GM12878 (cell line): ENCODE data around the gene PDCD6IP.

ENCODE experiments used
- CREB1 ChIP-seq: IDR thresholded peaks from 2 replicates; pipeline ENCODE4 v1.6.1; 2012; ENCODE audit warnings: low read depth, mild to moderate bottlenecking, inconsistent platforms
- CTCF ChIP-seq, 3 experiments: IDR thresholded peaks in 2 of 3; conservative IDR thresholded peaks in 1 of 3; 2 replicates each; pipeline ENCODE4 v1.5.1; 2011; ENCODE audit warnings: low read depth in 3 of 3, low read length in 3 of 3, mild to moderate bottlenecking in 3 of 3, control low read depth in 2 of 3, moderate library complexity in 2 of 3, inconsistent platforms in 1 of 3, mixed read lengths in 1 of 3; ENCODE audit not compliant: control insufficient read depth in 2 of 3, insufficient read depth in 1 of 3; ENCODE audit errors: extremely low read depth in 1 of 3
- ESRRA ChIP-seq: IDR thresholded peaks from 2 replicates; pipeline ENCODE4 v1.6.1; 2012; ENCODE audit warnings: mild to moderate bottlenecking, low read length, improper control_type of control experiment
- JUND ChIP-seq: IDR thresholded peaks from 2 replicates; pipeline ENCODE4 v1.6.1; 2012; ENCODE audit warnings: low read depth, mild to moderate bottlenecking, low read length, improper control_type of control experiment, moderate library complexity
- MTA2 ChIP-seq: fragments of 450-650 bp; IDR thresholded peaks from 2 replicates; pipeline ENCODE4 v1.6.1; 2016; ENCODE audit warnings: low read depth, mild to moderate bottlenecking, moderate library complexity
- MYB ChIP-seq: fragments of 150-350 bp; IDR thresholded peaks from 2 replicates; pipeline ENCODE4 v1.6.1; 2014; ENCODE audit warnings: mild to moderate bottlenecking, low read depth, low read length, borderline replicate concordance
- POLR2AphosphoS2 ChIP-seq: IDR thresholded peaks from 2 replicates; pipeline ENCODE4 v1.6.1; 2011; ENCODE audit warnings: low read depth, mild to moderate bottlenecking, low read length, improper control_type of control experiment, moderate library complexity
- REST ChIP-seq: IDR thresholded peaks from 2 replicates; pipeline ENCODE4 v1.6.1; 2012; ENCODE audit warnings: mild to moderate bottlenecking, low read depth, low read length
- SRF ChIP-seq, 2 experiments: IDR thresholded peaks; 2 replicates each; pipeline ENCODE4 v1.6.1; 2011; ENCODE audit warnings: low read depth in 2 of 2, low read length in 2 of 2, mild to moderate bottlenecking in 1 of 2, moderate library complexity in 1 of 2
- TAF1 ChIP-seq: IDR thresholded peaks from 2 replicates; pipeline ENCODE4 v1.6.1; 2011; ENCODE audit warnings: mild to moderate bottlenecking, low read depth, low read length, borderline replicate concordance
- USF1 ChIP-seq: IDR thresholded peaks from 2 replicates; pipeline ENCODE4 v1.6.1; 2011; ENCODE audit warnings: borderline replicate concordance, low read depth, mild to moderate bottlenecking, moderate library complexity, mixed read lengths, low read length; ENCODE audit not compliant: insufficient read depth; ENCODE audit errors: extremely low read length
- TF ChIP-seq, protein P1 (sequence below): IDR thresholded peaks from 2 replicates; pipeline ENCODE4 v1.6.1; 2011; ENCODE audit warnings: low read depth, mild to moderate bottlenecking, low read length, moderate library complexity, borderline replicate concordance; ENCODE audit errors: extremely low read depth
- TF ChIP-seq, protein P2 (sequence below): fragments of 450-650 bp; IDR thresholded peaks from 2 replicates; pipeline ENCODE4 v1.6.1; 2017; ENCODE audit warnings: antibody characterized with exemption, mild to moderate bottlenecking, moderate library complexity

GRCh38 chr3:33749546-33750210 is 48.8 kb upstream of the PDCD6IP start:
- TF ChIP-seq, protein P1, sequence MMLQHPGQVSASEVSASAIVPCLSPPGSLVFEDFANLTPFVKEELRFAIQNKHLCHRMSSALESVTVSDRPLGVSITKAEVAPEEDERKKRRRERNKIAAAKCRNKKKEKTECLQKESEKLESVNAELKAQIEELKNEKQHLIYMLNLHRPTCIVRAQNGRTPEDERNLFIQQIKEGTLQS, result no peak
- no peak for TF ChIP-seq POLR2AphosphoS2
- no peak for TF ChIP-seq CTCF (IDR thresholded peaks at IDR 0.05 in 2 of 3, conservative IDR thresholded peaks at IDR 0.05 in 1 of 3; ENCODE audit: control insufficient read depth in 2 of 3, extremely low read depth in 1 of 3, insufficient read depth in 1 of 3, low read depth in 3 of 3, low read length in 3 of 3)
- TF ChIP-seq, protein P2, sequence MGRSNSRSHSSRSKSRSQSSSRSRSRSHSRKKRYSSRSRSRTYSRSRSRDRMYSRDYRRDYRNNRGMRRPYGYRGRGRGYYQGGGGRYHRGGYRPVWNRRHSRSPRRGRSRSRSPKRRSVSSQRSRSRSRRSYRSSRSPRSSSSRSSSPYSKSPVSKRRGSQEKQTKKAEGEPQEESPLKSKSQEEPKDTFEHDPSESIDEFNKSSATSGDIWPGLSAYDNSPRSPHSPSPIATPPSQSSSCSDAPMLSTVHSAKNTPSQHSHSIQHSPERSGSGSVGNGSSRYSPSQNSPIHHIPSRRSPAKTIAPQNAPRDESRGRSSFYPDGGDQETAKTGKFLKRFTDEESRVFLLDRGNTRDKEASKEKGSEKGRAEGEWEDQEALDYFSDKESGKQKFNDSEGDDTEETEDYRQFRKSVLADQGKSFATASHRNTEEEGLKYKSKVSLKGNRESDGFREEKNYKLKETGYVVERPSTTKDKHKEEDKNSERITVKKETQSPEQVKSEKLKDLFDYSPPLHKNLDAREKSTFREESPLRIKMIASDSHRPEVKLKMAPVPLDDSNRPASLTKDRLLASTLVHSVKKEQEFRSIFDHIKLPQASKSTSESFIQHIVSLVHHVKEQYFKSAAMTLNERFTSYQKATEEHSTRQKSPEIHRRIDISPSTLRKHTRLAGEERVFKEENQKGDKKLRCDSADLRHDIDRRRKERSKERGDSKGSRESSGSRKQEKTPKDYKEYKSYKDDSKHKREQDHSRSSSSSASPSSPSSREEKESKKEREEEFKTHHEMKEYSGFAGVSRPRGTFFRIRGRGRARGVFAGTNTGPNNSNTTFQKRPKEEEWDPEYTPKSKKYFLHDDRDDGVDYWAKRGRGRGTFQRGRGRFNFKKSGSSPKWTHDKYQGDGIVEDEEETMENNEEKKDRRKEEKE, result no peak
- TF ChIP-seq USF1, result no peak
- no peak for TF ChIP-seq REST
- no peak for TF ChIP-seq JUND
- TF ChIP-seq MTA2, result no peak
- no peak for TF ChIP-seq MYB
- TF ChIP-seq ESRRA, result no peak
- TF ChIP-seq CREB1, result no peak
- TF ChIP-seq SRF (IDR thresholded peaks at IDR 0.05; ENCODE audit: low read depth in 2 of 2, low read length in 2 of 2), result no peak
- TF ChIP-seq TAF1, result no peak
